GM12872 (cell line): Measurements from ENCODE around the gene CORO2B.

Experiments used
- TF ChIP-seq, protein P1 (sequence below): IDR thresholded peaks from 3 replicates; pipeline ENCODE4 v1.5.1; 2011; ENCODE audit warnings: low read depth, mild to moderate bottlenecking, low read length, moderate library complexity; ENCODE audit not compliant: insufficient read depth

The CORO2B gene, protein sequence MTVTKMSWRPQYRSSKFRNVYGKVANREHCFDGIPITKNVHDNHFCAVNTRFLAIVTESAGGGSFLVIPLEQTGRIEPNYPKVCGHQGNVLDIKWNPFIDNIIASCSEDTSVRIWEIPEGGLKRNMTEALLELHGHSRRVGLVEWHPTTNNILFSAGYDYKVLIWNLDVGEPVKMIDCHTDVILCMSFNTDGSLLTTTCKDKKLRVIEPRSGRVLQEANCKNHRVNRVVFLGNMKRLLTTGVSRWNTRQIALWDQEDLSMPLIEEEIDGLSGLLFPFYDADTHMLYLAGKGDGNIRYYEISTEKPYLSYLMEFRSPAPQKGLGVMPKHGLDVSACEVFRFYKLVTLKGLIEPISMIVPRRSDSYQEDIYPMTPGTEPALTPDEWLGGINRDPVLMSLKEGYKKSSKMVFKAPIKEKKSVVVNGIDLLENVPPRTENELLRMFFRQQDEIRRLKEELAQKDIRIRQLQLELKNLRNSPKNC

DNA sequence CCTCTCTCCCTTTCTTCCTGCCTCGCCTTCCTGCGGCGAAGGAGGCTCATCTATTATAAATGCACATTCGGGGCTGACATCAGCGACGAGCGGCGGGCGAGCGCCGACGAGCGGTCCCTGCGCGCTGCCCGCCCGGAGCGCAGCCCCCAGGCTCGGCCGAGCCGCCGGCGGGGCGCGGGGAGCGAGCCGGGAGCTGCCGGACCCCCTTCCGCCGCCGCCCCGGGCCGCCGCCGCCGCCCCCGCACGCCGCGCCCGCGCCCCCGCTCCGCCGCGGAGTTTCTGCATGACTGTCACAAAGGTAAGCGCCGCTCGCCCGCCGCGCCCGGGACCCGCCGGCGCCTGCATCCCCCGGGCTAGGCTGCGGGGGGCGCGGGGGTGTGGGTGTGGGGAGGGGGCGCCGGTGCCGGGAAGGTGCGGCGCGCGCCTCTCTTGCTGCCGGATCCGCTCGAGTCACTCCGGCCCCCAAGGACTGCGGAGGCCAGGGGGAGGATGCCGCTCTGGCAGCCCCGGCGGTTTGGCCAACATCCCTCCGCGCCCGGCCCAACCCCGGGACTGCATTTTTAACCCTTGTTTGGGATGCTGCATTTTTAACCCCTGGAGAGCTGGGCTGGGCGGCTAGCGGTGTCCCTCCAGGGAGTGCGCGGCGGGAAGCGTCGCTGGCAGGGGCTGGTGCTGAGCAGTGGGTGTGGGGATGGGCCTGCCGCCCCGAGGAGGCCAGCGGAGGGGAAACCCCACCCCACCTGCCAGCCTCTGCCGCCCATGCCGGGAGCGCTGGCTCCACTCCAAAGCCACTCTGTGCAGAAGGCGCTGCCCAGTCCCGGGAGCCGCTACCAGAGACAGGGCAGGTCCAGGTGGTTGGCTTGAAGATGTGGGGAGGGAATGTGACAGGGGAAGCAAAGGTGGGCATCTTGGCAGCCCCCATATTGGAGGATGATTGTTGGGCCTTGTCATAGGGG, at the start of gene CORO2B:
Gene CORO2B, plus strand, starts transcription at position 14 of the 956 bp plus-strand sequence. Its CDS starts 270 bp downstream, at position 284.
- TF ChIP-seq, protein P1, sequence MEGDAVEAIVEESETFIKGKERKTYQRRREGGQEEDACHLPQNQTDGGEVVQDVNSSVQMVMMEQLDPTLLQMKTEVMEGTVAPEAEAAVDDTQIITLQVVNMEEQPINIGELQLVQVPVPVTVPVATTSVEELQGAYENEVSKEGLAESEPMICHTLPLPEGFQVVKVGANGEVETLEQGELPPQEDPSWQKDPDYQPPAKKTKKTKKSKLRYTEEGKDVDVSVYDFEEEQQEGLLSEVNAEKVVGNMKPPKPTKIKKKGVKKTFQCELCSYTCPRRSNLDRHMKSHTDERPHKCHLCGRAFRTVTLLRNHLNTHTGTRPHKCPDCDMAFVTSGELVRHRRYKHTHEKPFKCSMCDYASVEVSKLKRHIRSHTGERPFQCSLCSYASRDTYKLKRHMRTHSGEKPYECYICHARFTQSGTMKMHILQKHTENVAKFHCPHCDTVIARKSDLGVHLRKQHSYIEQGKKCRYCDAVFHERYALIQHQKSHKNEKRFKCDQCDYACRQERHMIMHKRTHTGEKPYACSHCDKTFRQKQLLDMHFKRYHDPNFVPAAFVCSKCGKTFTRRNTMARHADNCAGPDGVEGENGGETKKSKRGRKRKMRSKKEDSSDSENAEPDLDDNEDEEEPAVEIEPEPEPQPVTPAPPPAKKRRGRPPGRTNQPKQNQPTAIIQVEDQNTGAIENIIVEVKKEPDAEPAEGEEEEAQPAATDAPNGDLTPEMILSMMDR, result no peak

GRCh38 chr15:68531387-68532179, 47.2 kb upstream of the CORO2B start:
- TF ChIP-seq, protein P1, result no peak

DNA sequence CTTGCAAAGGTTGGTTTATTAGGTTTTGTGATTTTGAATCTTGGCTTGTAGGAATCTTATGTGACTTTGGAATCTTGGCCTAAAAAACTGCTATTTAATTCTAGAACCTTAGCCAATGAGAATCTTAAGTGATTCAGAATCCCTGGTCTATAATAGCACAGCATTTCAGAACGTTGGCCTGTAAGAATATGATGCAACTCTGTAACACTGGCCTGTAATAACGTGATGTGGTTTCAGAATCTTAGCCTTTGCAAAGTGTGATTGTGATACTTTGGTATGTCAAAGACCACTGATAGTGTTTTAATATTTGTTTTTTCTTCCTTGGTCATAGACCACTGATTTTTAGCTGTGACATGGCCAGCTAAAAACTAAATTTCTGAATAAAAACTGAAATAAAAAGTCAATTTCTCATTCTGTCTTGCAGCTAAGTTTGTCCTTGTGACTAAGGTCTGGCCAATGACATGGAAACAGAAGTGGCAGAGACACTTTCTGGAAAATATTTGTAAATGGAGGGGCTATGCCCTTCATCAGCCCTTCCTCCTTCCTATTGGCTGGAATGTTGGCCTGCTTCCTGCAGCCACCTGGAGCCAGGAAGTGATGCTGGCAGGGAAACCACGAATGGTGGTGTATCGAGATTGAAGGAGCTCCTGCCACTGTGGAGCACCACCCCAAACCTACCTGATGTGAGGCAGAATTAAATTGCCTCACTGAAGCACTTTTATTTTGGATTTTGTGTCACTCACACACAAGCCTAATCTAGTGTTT, 42.3 kb upstream of the CORO2B start:
- TF ChIP-seq, protein P1, result no peak

DNA sequence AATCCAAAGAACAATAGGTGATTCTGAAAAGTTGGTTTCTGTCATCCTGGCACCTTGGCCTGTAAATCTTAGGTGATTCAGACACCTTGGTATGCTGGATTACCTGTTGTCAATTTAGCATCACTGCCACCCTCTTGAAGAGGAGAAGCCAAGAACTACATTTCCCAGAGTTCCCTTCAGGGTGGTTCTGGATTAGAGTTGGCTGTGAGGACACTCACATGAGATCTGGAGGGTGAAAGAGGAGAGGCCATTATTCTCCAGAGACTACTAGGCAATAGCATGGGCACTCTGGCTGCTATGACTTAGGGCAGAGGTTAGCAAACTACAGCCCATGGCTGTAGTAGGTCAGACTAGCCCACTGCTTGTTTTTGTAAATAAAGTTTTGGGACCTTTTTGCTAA, 41.7 kb upstream of the CORO2B start:
- TF ChIP-seq, protein P1, result no peak

DNA sequence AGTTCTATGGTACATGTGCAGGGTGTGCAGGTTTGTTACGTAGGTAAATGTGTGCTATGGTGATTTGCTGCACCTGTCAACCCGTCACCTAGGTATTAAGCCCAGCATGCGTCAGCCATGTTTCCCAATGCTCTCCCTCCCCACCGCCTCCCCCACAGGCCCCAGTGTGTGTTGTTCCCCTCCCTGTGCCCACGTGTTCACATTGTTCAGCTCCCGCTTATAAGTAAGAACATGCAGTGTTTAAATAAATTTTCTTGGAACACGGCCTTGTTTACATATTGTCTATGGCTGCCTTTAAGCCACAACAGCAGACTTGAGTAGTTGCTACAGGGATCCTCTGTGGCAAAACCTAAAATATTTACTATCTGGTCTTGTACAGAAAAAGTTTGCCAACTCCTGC, 41.3 kb upstream of the CORO2B start:
- TF ChIP-seq, protein P1, result no peak

DNA sequence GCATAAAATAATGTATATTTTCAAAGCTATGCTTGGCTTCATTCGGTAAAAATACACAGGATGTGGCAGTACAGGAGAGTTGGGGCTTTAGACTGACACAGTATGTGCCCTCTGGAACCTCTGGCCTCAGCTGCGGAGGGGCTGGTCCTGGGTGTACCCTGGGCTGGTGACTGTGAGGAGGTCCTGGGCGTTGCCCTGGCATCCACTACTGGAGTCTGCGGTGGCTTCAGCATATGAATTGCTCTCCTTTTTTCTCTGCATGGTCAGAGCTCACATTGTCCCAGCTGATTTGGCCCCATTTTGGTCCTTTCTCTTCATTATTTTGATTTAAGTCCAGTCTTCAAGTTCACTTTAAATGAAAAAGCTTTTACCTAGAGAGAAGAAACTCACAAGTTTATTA, 40.5 kb upstream of the CORO2B start:
- TF ChIP-seq, protein P1, result no peak
